ENCODE data around the gene TSHZ2. TPM values are rescaled to one million over a fixed set of nuclear protein-coding genes. Genes with fewer than 3 reads are reported as not detected.

TSHZ2 gene
- total RNA-seq, 4 donors from 2014 or later = 4.0 to 57.8 (median 10.3) TPM

DNA sequence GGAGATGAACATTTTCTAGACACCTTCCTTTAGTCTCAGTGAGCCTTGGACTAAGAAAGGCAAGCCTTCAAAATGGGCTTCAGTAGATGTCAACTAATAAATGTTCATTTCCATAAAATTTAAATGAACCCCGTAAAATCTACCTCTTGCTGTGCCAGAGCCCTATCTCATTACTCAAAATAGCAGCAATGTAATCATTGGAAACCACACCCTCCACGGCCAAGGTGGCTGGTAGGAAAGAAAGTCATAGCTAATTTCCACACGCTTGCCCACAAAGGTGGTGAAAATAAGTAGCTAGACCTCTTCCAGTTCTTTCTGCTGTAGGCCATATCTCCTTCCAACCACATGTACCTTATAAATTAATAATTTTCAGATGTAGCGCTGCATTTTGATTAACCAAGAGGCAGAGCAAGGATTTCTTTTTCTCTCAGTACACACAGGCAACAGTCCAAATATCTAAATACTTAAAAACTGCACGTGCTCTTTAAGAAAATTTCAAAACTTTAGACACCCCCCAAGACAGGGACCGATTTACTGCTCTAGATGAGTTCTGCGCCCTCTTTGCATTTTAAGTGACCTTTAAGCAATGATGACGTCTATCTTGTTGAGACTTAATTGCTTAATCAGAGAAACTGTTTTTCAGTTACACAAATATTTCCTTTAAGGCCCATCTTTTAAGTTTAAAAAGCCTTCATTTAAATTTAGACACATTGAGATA, 330.7 kb downstream of the TSHZ2 start:
- Histone ChIP-seq H3K4me3 (no peak overlapping the region), H3K27ac (no peak overlapping the region), H3K27me3 (no peaks in the 10 kb centered on the region), H3K36me3 (no peaks in the 10 kb centered on the region), H3K9me3 (no peaks in the 10 kb centered on the region), H3K4me1 (no peaks in the 10 kb centered on the region)
- no peak for DNase-seq
- TF ChIP-seq, protein P1, sequence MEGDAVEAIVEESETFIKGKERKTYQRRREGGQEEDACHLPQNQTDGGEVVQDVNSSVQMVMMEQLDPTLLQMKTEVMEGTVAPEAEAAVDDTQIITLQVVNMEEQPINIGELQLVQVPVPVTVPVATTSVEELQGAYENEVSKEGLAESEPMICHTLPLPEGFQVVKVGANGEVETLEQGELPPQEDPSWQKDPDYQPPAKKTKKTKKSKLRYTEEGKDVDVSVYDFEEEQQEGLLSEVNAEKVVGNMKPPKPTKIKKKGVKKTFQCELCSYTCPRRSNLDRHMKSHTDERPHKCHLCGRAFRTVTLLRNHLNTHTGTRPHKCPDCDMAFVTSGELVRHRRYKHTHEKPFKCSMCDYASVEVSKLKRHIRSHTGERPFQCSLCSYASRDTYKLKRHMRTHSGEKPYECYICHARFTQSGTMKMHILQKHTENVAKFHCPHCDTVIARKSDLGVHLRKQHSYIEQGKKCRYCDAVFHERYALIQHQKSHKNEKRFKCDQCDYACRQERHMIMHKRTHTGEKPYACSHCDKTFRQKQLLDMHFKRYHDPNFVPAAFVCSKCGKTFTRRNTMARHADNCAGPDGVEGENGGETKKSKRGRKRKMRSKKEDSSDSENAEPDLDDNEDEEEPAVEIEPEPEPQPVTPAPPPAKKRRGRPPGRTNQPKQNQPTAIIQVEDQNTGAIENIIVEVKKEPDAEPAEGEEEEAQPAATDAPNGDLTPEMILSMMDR (IDR thresholded peaks at IDR 0.05) = no peak
- TF ChIP-seq POLR2A (IDR thresholded peaks at IDR 0.05) = no peak

DNA sequence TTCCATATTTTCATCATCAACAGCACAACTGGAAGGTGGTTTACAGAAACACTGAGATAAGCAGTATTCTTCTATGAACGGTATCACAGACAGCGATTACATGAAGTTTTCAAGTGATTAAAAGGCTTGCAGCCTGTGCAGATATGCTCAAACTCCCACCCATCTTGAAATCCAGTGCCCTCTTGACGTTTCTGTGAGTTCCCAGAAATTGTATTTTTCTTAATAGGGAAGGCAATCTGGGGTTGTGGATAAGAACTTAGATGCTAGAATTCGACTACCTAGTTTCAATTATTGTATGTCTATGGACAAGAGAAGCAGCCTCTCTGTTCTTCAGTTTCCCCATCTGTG, 331.2 kb downstream of the TSHZ2 start:
- Histone ChIP-seq H3K4me1 (no peaks in the 10 kb centered on the region), H3K9me3 (no peaks in the 10 kb centered on the region), H3K4me3 (no peak overlapping the region), H3K36me3 (no peaks in the 10 kb centered on the region), H3K27me3 (no peaks in the 10 kb centered on the region), H3K27ac (no peak overlapping the region)
- TF ChIP-seq, protein P1 (IDR thresholded peaks at IDR 0.05) = no peak
- no peak for TF ChIP-seq POLR2A (IDR thresholded peaks at IDR 0.05)
- DNase-seq = no peak

DNA sequence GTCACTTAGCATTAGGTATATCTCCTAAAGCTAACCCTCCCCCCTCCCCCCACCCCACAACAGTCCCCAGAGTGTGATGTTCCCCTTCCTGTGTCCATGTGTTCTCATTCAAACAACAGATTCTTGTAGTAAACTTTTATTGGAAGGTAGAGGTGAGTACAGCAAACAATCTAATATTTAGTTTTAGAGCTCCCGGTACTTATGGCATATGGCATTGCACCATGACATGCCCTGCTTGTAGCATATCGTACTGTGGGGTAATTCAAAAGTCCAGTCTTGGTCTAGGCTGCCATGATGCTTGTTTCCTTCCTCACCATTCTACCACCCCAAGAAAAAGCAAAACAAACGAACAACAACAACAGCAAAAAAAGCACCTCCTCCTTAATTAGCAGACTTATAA, 332.0 kb downstream of the TSHZ2 start:
- Histone ChIP-seq H3K4me1 (no peaks in the 10 kb centered on the region), H3K27me3 (no peaks in the 10 kb centered on the region), H3K4me3 (no peak overlapping the region), H3K27ac (no peak overlapping the region), H3K36me3 (no peaks in the 10 kb centered on the region), H3K9me3 (no peaks in the 10 kb centered on the region)
- TF ChIP-seq POLR2A (IDR thresholded peaks at IDR 0.05) = no peak
- TF ChIP-seq, protein P1 (IDR thresholded peaks at IDR 0.05) = no peak
- no peak for DNase-seq

DNA sequence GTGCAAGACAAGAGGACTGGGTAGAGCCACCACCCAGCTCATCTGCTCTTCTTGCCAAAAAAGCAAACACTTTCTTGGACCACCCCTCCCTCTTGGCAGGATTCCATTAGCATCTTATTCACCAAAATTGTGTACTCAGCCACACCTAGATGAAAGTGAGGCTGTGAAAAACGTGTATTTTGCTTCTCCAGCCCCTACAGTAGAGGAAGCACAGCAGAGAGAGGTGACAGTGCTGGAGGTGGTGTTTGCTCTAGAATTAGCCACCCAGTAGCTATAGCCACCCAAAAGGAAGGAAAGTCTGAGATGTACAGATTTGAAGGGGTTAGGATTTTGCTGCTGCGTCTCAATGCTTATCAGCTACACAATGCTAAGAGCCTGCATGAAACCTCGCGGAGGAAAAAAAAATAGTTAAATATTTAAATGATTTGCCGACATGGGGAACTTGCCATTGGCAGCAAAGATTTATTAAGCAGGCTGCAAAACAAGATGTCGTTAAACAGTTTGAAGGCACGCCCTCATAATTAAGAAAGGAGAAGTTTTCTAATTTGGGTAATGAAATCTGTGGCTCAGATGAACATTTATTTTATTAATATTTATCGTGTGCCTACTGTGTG, 334.1 kb downstream of the TSHZ2 start:
- Histone ChIP-seq H3K36me3 (no peaks in the 10 kb centered on the region), H3K4me3 (no peak overlapping the region), H3K9me3 (no peaks in the 10 kb centered on the region), H3K4me1 (no peaks in the 10 kb centered on the region), H3K27ac (no peak overlapping the region), H3K27me3 (no peaks in the 10 kb centered on the region)
- no peak for TF ChIP-seq POLR2A (IDR thresholded peaks at IDR 0.05)
- TF ChIP-seq, protein P1 (IDR thresholded peaks at IDR 0.05) = no peak
- DNase-seq = no peak

DNA sequence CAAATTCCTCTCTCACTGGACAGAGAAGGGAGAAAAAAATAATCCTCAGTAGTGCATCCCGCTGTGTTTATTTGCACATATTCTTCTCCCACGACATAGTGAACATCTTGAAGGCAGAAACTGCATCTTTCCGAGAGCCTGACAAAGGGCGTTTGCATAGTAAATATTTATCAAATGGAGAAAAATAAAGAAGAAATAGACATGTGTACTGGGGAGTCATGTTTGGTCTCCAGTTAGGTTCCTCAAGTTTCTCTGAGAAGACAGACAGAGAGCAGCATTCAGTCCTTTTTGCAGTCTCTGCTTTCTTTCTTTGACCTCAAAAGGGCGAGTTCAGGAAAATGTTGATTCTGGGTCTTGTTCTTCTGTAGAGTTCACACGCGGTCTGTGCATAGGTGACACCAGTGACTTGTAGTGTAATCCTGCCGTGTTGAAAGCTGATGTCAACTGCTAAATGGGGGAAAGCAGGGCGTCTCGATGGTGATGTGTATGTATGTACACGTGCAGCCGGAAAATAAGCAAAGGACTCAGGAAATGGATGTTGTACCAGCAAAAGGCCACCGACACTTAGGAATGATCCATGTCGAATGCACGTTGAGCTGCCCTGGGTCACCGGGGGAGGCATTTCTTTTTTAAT, 335.9 kb downstream of the TSHZ2 start:
- Histone ChIP-seq H3K27me3 (no peaks in the 10 kb centered on the region), H3K27ac (no peak overlapping the region), H3K4me3 (no peak overlapping the region), H3K4me1 (no peaks in the 10 kb centered on the region), H3K9me3 (no peaks in the 10 kb centered on the region), H3K36me3 (no peaks in the 10 kb centered on the region)
- no peak for DNase-seq
- TF ChIP-seq, protein P1 (IDR thresholded peaks at IDR 0.05) = no peak
- TF ChIP-seq POLR2A (IDR thresholded peaks at IDR 0.05) = no peak
